ENCODE results near the gene SF3A2.

DNA sequence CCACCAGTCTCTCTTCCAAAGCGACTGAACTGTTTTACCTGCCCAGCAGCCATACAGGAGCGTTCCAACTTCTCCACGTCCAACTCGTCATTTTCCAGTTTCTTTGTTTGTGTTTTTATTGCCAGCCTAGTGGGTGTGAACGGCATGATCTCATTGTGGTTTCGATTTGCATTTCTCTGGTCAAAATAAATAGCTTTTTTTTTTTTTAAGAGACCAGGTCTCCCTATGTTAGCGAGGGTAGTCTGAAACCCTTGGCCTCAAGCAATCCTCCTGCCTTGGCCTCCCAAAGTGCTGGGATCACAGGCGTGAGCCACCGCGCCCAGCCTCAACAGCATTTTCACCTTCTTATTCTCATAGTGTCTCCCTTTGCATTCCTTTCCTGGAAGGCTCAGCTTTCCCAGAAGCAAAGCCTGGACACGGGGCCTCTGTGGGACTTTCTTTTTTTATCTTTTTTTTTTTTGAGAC is 23.7 kb downstream of the SF3A2 start:
- TF ChIP-seq POLR2A (IDR thresholded peaks at IDR 0.05; ENCODE audit: extremely low read depth, insufficient read length): no peak
- TF ChIP-seq, protein P1, sequence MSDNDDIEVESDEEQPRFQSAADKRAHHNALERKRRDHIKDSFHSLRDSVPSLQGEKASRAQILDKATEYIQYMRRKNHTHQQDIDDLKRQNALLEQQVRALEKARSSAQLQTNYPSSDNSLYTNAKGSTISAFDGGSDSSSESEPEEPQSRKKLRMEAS (IDR thresholded peaks at IDR 0.05; ENCODE audit: low read depth, low read length): no peak
